ENCODE results near the gene DNAI7.

Gene DNAI7

DNA sequence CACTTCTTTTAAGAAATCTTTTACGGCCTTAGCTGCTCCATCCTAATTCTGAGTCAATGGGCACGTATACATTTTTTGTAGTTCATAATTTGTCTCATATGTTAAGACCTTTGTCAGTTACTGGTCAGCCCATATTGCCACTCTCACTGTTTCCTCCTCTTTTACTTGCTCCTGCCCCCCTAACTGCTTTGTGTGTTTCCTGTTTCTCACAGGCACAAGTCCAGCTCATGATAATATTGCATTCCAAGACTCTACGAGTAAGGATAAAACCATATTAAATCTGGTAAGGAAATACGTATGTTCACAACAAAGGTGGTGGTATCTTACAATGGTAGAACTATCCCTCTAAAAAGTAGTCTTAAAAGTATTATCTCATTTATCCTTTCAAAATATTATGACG is 111.7 kb downstream of the DNAI7 start:
- H3K27ac ChIP-seq: no peak overlapping the region
- H3K36me3 ChIP-seq: no peaks in the 10 kb centered on the region
- no peak for TF ChIP-seq CTCF (IDR thresholded peaks at IDR 0.05; ENCODE audit: low read depth, low read length)

DNA sequence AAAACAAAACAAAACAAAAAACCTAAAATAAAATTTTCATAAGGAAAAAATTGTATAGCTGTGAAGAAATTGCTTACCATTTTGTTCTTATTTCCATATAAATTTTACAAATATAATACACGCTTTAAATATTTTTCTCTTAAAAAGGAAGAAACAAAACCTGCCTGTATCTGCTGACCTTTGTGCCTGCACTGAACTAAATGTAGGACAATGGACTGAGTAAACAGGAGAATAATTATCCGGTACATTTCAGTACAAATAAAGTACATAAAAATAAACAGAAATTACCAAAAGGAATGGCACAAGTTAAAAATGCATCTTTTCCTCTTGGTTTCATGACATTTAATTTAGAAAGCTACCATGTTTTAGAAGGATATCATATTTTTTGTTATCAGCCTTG is 112.3 kb downstream of the DNAI7 start:
- TF ChIP-seq CTCF (IDR thresholded peaks at IDR 0.05; ENCODE audit: low read depth, low read length): no peak
- H3K4me3 ChIP-seq (ENCODE audit: low read depth, low read length): no peak overlapping the region
- no peak for DNase-seq
- H3K36me3 ChIP-seq: no peaks in the 10 kb centered on the region
- H3K27ac ChIP-seq: no peak overlapping the region
- H3K9me3 ChIP-seq (ENCODE audit: severe bottlenecking): no peaks in the 10 kb centered on the region
- H3K27me3 ChIP-seq (ENCODE audit: insufficient read depth, low read depth, severe bottlenecking): no peaks in the 10 kb centered on the region

More for the DNA sequence above, 111.7 kb downstream of the DNAI7 start:
- H3K9me3 ChIP-seq (ENCODE audit: severe bottlenecking): no peaks in the 10 kb centered on the region
- DNase-seq: no peak
- H3K4me3 ChIP-seq (ENCODE audit: low read depth, low read length): no peak overlapping the region
- no peaks in the 10 kb centered on the region for H3K27me3 ChIP-seq (ENCODE audit: insufficient read depth, low read depth, severe bottlenecking)

DNA sequence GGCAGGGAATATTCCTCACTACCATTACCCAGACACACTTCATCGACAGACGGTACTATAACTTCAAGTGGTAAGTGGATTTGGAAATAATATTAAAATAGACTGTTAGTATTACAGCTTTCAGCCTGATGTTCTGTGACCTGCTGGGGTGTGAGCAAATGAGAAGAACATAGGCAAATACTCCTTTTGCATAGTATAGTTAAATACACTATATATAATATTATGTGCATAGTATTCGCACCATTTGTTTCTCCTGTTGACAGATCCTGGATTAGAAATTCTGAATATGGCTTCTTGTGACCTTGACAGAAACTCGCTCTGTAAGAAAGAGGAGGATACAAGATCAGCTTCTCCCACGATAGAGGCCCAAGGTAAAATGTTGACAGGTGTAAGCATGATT is 115.6 kb downstream of the DNAI7 start:
- DNase-seq: no peak
- Histone ChIP-seq H3K36me3 (no peaks in the 10 kb centered on the region), H3K9me3 (ENCODE audit: severe bottlenecking) (no peaks in the 10 kb centered on the region), H3K27me3 (ENCODE audit: insufficient read depth, low read depth, severe bottlenecking) (no peaks in the 10 kb centered on the region), H3K4me3 (ENCODE audit: low read depth, low read length) (no peak overlapping the region), H3K27ac (no peak overlapping the region)
- TF ChIP-seq CTCF (IDR thresholded peaks at IDR 0.05; ENCODE audit: low read depth, low read length): no peak

DNA sequence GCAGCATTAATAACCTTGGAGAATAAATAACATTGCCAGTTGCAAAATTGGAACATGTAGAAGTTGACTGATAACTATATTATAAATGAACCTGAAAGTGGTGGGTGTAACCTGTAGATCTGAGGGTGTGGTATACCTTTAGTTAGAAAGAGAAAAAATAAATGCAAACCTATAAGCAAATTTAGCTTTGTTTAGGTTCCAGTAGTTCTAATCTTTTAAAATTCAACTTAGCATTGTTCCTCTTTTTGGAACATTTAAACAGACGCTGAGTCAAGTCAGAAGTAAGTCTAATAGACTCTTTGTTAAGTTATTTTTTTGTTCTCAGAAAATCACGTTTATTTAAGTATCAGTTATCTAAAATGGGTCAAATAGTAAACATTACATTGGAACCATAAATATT is 120.0 kb downstream of the DNAI7 start:
- no peak overlapping the region for H3K4me3 ChIP-seq (ENCODE audit: low read depth, low read length)
- TF ChIP-seq CTCF (IDR thresholded peaks at IDR 0.05; ENCODE audit: low read depth, low read length): no peak
- H3K27ac ChIP-seq: no peak overlapping the region
- no peak for DNase-seq
- H3K36me3 ChIP-seq: no peaks in the 10 kb centered on the region
- no peaks in the 10 kb centered on the region for H3K9me3 ChIP-seq (ENCODE audit: severe bottlenecking)
- H3K27me3 ChIP-seq (ENCODE audit: insufficient read depth, low read depth, severe bottlenecking): no peaks in the 10 kb centered on the region

DNA sequence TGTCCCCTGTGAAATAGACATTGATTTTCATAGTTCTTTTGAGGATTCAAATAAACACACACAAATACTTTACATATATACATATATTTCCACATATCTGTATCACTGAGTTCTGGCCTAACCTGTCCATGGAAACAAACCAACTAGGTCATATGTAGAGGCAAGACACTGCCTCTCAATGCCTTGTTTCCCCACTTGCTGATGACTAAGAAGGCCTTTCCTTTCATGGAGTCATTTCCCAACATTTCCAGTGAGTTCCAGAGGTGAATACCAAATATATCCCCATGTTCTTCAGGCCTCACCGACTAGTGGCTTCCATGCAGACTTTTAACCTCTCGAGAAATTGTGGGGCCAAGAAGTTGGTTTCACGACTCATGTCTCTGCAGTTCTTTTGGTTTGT is 120.8 kb downstream of the DNAI7 start:
- no peak for TF ChIP-seq CTCF (IDR thresholded peaks at IDR 0.05; ENCODE audit: low read depth, low read length)

GRCh38 chr12:25072906-25073650 is 121.9 kb downstream of the DNAI7 start:
- Histone ChIP-seq H3K36me3 (no peaks in the 10 kb centered on the region), H3K27ac (no peak overlapping the region), H3K27me3 (ENCODE audit: insufficient read depth, low read depth, severe bottlenecking) (no peaks in the 10 kb centered on the region), H3K4me3 (ENCODE audit: low read depth, low read length) (no peak overlapping the region), H3K9me3 (ENCODE audit: severe bottlenecking) (no peaks in the 10 kb centered on the region)
- no peak for DNase-seq
- TF ChIP-seq CTCF (IDR thresholded peaks at IDR 0.05; ENCODE audit: low read depth, low read length): no peak

More for the DNA sequence above, 120.8 kb downstream of the DNAI7 start:
- Histone ChIP-seq H3K27ac (no peak overlapping the region), H3K36me3 (no peaks in the 10 kb centered on the region), H3K4me3 (ENCODE audit: low read depth, low read length) (no peak overlapping the region), H3K9me3 (ENCODE audit: severe bottlenecking) (no peaks in the 10 kb centered on the region), H3K27me3 (ENCODE audit: insufficient read depth, low read depth, severe bottlenecking) (no peaks in the 10 kb centered on the region)
- DNase-seq: no peak

Data from WERI-Rb-1 (cell line).